ENCODE measurements around the gene LRRC38.
"Not testable (repeated sequence)": the region's sequence is repeated elsewhere in the genome, so short reads cannot be mapped to it uniquely, and the experiment has no call there.

Gene LRRC38, protein sequence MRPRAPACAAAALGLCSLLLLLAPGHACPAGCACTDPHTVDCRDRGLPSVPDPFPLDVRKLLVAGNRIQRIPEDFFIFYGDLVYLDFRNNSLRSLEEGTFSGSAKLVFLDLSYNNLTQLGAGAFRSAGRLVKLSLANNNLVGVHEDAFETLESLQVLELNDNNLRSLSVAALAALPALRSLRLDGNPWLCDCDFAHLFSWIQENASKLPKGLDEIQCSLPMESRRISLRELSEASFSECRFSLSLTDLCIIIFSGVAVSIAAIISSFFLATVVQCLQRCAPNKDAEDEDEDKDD

DNA sequence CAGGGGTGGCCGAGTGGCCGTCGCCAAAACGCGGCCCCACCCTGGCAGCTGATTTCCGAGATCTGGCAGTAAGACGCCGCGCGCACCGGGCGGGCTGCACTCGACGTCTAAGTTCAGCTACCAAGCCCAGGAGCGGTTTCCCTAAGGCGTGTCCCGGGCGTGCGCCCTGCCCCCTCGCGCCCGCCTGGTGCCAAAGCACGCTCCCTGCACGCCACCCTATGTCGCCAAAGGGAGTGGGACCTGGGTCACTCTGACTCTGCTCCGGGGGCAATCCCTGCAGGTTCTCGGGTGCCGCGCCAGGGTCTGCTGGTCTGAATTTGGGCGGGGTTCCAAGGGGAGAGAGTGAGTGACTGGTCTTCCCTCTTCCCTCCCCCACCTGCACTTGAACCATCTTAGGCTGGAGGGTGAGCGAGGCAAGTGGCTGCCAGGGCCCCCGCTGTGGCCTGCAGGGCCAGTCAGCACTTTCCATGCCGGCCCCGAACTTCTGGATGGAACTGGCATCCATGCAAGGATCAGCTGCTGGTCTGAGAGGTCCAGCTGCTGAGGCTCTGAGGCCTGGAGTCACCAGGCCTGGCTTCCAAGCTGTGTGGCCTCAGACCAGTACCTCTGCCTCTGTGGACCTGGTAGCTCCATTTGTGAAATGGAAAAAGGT, at the start of gene LRRC38:
Gene LRRC38 (minus strand): TSS at position 109 of the 652 bp plus-strand sequence. CDS start 410 bp downstream, outside the sequence.
- in situ Hi-C loops (cut with HindIII; ENCODE audit: low sequenced_read_pairs), result no loop called here

DNA sequence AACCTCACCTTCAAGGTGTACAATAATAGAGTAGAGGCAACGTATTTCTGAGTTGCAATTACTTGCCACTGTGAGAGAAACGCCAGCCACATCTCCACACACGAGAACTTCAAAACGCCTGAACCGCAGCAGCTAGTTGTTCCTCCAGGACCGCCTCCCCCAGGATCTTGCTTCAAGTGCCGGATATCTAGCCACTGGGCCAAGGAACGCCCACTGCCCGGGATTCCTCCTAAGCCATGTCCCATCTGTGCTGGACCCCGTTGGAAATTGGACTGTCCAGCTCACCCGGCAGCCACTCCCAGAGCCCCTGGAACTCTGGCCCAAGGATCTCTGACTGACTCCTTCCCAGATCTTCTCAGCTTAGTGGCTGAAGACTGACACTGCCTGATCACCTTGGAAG, 49.2 kb upstream of the LRRC38 start:
- in situ Hi-C loops (cut with HindIII; ENCODE audit: low sequenced_read_pairs), result not testable (repeated sequence)

DNA sequence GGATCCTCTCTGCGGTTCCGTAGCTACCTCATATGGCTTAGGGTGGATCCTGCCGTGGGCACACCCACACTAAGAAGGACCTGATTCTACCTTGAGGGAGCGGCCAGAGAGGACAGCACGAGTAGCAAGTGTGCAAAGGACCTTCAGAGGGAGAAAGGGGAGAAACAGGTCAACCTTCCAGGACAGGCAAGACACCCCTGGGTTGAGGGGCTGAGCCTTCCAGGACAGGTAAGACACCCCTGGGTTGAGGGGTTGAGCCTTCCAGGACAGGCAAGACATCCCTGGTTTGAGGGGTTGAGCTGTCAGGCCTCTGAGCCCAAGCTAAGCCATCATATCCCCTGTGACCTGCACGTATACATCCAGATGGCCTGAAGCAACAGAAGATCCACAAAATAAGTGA, 46.7 kb upstream of the LRRC38 start:
- in situ Hi-C loops (cut with HindIII; ENCODE audit: low sequenced_read_pairs), result no loop called here

DNA sequence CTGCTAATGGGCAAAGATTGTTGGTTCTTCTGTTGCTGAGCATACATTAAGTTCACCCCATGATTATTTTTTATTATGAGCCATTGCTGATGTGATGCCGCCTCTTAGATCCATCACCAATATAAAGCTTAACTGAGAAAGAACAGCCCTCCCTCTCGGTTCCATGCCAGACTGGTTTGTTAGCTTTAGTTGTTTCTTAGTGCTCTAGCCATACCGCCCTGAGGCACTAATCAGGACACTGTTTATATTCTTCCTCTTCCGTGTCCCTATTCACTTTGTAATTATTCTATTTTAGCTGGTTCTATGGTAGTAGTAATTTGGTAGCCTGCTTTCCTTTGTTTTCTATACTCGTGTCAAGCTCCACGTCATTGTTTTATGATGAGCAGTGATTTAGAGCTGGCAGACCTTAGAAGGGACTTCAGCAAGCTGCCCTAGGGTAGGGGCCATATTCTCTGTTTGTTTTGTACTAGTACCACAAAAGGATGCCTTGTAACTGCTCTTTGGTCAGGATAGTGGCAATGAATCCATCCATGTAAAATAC, 42.5 kb upstream of the LRRC38 start:
- in situ Hi-C loops (cut with HindIII; ENCODE audit: low sequenced_read_pairs), result no loop called here

DNA sequence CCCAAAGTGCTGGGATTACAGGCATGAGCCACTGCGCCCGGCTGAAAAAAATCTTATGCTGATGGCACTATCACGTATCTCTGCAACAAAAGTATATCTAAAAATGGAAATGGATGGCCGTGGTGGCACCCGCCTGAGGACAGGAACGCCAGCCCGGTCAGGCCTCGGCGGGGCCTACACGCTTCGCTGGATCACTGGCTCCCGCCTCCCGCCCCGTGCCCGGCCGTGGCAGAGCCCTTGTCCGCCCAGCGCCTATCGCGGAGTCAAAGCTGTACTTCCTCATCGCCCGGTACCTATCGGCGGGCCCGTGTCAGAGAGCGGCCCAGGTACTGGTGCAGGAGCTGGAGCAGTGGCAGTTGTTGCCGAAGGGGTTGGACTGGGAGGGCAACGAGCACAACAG, 41.0 kb upstream of the LRRC38 start:
- in situ Hi-C loops (cut with HindIII; ENCODE audit: low sequenced_read_pairs), result no loop called here

DNA sequence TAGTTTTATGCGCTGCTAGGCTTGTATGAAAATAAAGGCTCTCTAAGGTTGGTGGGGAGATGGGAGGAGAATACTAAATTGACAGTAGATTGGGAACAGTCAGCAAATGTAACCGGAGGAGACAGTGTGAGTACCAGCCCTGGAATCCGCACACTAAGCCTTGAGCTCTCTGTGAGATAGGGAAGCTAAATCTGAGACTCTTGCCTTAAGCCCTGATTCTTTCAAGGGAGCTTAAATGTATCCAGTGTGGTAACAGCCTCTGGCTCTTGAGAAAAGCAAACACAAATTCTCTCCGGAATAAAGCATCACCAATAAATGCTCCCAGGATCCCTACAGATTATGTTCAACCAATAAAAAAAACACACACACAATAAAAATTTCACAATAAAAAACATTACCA, 36.9 kb upstream of the LRRC38 start:
- in situ Hi-C loops (cut with HindIII; ENCODE audit: low sequenced_read_pairs), result no loop called here

DNA sequence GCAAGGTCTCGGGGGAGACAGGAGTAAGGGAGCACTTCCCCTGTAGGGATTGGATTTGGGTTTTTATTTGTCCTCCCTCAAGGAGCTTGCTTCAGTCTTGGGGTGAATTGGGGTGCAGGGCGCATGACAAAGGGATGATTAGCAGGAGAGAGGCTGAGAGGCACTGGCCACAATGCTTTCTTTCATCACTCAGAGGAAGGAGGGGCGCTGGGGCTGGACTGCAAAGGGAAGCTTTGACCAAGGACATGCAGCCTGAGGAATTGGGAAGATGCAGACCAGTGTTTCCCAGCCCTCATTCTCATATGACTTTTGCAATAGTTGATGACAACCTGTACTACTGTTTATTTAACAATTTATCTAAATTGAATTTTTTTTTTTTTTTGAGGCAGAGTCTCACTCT, 35.7 kb upstream of the LRRC38 start:
- in situ Hi-C loops (cut with HindIII; ENCODE audit: low sequenced_read_pairs), result no loop called here

DNA sequence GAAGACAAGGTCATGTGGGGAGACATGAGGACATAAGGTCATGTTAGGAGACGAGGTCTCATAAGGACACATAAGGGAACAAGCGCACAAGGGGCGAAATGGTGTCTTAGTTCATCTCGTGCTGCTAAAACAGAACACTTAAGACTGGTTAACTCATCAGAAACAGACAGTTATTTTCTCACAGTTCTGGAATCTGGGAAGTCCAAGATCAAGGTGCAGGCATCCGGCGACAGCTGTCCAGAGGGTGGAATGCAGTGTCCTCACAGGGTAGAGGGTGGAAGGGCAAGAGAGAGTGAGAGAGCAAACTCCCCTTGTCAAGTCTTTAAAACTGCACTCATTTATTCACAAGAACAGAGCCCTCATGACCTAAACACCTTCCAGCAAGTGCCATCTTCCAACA, 35.2 kb upstream of the LRRC38 start:
- in situ Hi-C loops (cut with HindIII; ENCODE audit: low sequenced_read_pairs), result no loop called here

DNA sequence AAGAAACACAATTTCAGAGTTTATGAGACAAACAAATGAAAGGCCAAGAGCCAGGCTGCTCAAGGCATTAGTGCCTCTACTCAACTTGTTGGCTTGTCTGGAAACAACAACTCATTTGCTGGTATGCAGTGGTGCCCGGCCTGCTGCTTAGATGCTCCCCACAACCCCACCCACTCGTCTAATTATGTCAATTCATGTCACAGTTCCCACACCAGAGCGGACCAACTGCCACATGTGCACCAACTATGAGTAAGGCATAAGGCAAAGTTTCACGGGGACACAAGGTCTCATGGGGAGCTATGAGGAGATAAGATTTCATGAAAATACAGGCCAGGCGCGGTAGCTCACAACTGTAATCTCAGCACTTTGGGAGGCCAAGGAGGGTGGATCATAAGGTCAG, 34.5 kb upstream of the LRRC38 start:
- in situ Hi-C loops (cut with HindIII; ENCODE audit: low sequenced_read_pairs), result no loop called here

DNA sequence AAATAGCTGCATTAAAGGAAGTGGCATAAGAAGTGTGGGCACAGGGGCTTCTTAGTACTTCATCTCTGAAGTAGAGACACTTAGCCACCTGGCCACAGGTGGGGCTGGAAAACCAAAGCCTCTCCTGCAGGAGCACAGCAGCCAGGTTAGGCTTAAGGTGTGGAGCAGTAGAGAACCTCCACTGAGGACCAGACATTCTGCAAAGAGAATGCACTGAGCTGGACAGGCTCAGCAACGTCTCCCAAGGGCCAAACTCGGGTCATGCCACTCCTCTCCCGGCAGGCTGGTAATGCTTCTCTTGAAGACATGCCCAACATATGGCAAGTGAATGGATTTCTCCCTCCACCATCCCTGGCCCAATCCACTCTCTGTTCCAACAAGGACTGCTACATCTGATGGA, 33.0 kb upstream of the LRRC38 start:
- in situ Hi-C loops (cut with HindIII; ENCODE audit: low sequenced_read_pairs), result no loop called here

DNA sequence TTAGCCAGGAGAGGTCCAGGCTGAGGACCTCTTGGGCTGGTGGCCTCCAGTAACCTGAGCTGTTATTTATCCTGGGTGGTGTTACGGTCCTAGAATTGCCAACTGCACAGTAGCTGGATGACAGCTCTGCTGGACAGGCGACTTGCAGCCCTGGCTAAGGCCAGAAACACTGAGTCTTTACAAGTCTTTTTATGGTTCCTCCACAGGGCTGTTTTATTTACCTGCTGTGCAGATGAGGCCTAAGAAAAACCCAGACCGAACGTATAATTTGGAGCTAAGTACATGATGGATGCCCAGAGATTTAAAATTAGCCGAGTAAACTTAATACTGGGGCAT, 30.4 kb upstream of the LRRC38 start:
- in situ Hi-C loops (cut with HindIII; ENCODE audit: low sequenced_read_pairs), result no loop called here

DNA sequence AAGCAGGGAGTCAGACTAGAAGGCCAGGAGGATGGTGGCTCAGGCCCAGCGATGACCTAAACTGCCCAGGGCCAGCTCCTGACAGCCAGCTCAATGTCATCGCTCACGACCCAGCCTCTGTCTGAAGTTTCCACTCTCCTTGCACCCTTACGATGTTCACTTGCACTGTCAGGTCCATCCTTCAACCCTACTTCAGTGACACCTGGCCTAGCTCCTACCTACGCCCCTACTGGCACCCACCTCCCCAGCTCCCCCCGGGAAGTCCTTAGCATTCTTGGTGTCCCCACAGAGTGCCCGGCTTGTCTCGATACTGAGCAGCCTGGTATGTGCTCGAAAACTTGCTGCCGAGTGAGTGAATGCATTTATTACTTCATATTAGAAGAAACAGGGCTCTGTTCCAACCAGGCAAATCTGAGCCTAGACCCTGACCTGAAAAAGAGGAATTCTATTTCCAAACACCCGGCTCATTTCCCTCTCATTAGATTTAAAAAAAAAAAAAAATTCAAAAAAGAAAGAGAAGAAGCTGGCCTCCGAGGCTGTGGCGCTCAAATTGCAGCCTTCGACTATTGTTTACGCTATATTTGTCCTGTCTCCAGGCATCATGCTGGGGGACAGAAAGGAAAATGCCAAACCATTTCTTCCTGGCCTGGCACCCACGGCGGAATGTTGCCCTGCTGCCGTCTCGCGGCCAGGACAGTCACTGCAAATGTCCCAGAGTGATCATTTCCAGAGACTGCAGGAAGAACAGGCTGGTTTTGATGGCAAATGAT, 29.8 kb upstream of the LRRC38 start:
- in situ Hi-C loops (cut with HindIII; ENCODE audit: low sequenced_read_pairs), result no loop called here

DNA sequence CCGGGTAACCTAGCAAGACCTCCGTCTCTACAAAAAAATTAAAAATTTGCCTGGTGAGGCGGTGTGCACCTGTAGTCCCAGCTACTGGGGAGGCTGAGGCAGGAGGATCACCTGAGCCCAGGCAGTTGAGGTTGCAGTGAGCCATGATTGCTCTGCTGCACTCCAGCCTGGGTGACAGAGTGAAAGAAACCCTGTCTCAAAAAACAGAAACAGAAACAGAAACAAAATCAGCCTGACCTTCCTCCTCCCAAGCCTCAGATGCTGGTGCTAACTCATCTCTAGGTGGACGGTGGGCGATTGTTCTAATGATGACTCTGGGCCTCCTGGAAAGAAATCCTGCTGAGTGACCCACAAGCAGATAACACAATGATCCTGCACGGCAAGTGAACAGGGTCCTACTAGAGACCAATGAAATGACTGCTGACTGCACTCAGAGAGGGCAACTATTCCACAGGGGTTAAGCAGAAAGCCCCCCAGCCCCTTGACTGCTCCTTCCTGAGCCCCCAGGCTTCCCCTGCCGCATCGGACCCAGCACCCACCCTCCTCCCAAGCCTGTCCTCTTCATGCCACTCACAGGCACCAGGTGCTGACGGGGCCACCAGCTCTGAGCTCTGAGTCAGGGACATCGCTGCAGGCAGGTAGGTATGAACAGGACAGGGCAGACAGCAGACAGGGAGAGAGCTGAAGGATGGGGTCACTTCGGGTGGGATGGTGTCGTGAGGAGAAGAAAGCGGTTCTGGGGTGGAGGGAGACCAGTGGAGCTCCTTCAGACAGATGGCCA, 27.8 kb upstream of the LRRC38 start:
- in situ Hi-C loops (cut with HindIII; ENCODE audit: low sequenced_read_pairs), result no loop called here

DNA sequence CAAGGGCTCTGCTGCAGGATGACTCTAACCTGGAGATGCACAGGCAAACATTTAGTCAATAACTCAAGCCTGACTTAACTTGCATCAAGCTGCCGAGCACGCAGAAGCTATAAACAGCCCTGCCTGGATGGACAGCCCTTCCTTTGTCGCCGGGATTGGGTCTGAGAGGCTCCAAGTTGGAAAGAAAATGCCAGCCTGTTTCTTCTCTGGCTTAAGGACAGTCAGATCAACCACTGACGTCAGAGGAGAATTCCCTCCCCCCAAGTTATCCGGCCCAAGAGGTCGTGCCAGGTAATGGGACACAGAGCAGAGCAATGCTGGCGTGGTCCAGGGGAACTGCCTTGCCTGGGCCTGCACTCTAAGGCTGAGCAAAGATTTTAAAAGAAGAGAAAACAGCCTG, 27.1 kb upstream of the LRRC38 start:
- in situ Hi-C loops (cut with HindIII; ENCODE audit: low sequenced_read_pairs), result no loop called here

DNA sequence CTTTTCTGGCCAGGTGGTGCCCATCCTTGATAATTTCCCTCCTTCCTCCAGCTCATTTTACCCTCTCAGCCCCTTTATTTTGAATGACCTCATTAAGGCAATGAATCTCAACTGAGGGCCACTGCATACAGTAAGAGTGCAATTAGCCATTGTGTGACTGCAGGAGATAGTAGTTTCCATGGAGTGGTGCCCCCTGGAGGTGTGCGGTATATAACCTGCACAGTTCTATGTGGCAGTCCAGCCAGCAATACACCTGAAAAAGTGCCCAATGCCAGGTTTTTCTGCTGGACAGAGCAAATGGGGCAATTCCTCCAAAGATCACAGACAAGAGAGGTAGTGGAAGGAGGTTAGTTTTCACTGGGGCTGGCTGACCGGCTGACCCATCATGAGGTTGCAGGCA, 25.9 kb upstream of the LRRC38 start:
- in situ Hi-C loops (cut with HindIII; ENCODE audit: low sequenced_read_pairs), result no loop called here

DNA sequence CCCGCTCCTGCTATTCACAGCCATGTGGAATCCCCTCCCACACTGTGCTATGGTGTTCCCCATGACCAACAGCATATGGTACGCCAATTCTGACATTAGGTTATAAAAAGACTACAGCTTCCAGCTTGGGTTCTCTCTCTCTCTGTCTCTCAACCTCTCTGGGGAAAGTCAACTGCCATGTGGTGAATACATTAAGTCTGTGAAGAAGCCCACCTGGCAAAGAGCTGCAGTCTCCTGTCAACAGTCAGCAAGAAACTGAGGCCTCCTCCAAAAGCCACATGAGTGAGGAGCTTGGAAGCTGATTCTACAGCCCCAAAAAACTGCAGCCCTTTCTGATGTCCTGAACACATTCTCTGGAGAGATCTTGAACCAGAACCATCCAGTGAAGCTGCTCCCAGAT, 25.0 kb upstream of the LRRC38 start:
- in situ Hi-C loops (cut with HindIII; ENCODE audit: low sequenced_read_pairs), result no loop called here

DNA sequence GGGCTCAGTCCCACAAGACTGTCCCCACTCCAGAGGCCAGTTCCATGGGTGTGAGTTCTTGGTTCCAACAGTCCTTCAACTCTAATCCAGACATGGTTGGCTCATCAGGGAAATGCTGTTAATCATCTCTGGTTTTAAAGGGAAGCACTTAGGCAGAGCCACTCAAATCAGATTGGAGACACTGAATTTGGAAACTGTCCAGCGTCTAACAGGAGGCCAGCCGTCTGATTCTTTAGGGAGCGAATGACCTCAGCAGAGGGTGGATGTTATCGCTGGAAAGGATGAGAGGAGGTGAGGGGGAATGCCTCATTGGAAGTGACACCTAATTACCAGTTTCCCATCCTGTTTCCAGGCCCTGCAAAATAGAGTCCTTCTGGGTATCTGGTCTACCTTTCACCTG, 22.8 kb upstream of the LRRC38 start:
- in situ Hi-C loops (cut with HindIII; ENCODE audit: low sequenced_read_pairs), result no loop called here

DNA sequence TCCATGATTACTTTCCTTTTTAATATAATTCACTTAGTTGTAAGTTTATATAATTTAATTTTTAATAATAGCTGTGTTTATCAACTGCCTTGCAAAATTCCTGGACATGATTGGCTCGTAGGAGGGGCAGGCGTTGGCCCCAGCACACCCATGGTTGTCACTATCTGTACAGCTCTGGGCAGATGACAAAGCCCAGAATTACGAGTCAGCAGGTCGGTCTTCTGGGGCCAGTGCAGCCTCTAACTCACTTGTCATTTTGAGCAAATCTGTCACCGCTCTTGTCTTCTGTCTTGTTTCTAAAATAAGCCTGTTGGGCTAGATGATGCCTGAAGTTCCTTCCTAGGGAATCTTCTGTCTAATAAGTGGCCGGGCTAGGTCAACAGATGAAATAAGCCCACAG, 21.4 kb upstream of the LRRC38 start:
- in situ Hi-C loops (cut with HindIII; ENCODE audit: low sequenced_read_pairs), result no loop called here

DNA sequence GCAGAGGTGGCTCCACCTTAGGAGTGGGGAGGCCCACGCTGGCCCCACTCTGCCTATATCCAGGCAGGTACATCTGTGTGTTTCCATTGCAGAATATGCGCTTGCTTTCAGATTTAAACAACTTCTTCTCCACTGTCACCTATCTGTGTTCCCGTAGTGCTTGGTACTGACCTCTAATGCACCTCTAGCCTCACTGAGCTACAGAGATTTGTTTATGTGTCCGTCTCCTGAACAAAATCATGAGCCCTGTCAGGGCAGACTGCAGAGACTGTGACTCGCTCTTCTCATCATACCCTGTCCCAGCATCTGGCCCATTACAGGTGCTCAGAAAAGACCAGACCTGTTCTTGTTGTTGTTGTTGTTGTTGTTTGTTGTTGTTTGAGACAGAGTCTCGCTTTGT, 14.5 kb upstream of the LRRC38 start:
- in situ Hi-C loops (cut with HindIII; ENCODE audit: low sequenced_read_pairs), result no loop called here

DNA sequence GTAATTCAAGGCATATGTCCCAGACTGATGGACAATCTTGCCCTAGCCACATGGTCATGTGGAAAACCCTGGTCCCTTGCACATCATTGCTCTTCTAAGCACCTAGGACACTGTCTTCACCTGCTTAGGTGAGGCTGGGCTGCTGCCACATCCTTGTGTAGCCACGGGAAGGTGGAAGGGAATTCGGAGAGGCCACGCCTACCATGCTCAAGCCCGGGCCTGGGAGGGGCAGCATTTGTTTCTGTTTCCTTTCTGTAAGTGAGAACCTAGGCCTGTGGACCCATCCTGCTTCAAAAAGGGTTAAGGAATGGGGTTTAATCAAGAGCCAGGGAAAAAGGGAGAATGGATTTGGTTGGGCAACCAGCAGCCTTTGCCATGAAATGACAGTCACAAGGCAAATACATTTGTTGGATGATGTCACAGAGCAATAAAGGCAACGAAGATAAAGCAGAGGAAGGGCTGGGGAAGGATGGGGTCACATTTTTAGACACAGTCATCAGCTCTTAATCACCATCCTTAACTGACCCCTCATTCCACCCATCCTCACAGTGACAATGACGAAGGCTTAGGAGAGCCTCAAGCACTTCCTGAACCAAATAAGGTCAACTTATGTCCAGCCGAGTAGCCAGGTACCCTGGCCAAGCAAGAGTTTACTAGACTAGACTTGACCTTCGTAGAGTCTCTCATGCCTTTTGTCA, 10.1 kb upstream of the LRRC38 start:
- in situ Hi-C loops (cut with HindIII; ENCODE audit: low sequenced_read_pairs), result no loop called here

DNA sequence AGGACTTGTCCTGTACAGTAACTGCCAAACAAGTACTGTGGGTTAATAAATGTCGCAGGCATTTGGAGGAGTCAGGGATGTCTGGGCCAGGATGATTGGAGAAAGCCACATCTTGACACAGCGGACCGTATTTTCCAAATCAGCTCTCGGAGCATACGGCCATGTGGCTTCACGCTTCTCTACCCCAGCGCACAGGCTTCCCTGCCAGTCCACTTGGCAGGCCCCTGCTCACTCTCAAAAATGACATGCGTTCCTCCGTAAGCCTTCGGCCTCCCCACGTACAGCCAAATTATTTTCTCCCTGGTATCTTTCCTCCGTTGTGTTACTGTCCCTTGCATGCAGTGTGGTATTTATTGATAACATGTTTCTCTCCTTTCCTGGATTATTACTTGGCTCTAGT, 7.2 kb upstream of the LRRC38 start:
- in situ Hi-C loops (cut with HindIII; ENCODE audit: low sequenced_read_pairs), result no loop called here

Measured in endothelial cell of hepatic sinusoid (primary cell).